WTC11 (cell line): Measurements from ENCODE around the gene C3orf49.

ENCODE experiments used
- ATF2 ChIP-seq: sonication (generic); formaldehyde crosslinking; IDR thresholded peaks from 2 replicates; pipeline ENCODE4 v1.8.1; 2022; ENCODE audit warnings: low read depth, missing genetic modification reagents, borderline replicate concordance
- CREB1 ChIP-seq: sonication (generic); formaldehyde crosslinking; IDR thresholded peaks from 2 replicates; pipeline ENCODE4 v1.8.0; 2023; ENCODE audit warnings: mild to moderate bottlenecking, missing genetic modification reagents
- CTCF ChIP-seq: fragments of 200-600 bp; IDR thresholded peaks from 2 replicates; pipeline ENCODE4 v1.8.0; 2022; ENCODE audit warnings: antibody characterized with exemption
- E2F1 ChIP-seq: sonication (generic); formaldehyde crosslinking; IDR thresholded peaks from 2 replicates; pipeline ENCODE4 v1.8.0; 2022; ENCODE audit warnings: mild to moderate bottlenecking, missing genetic modification reagents
- MAX ChIP-seq: sonication (generic); formaldehyde crosslinking; IDR thresholded peaks from 2 replicates; pipeline ENCODE4 v1.8.0; 2022; ENCODE audit warnings: mild to moderate bottlenecking, missing genetic modification reagents
- NR2C2 ChIP-seq: sonication (generic); formaldehyde crosslinking; IDR thresholded peaks from 2 replicates; pipeline ENCODE4 v1.8.0; 2022; ENCODE audit warnings: mild to moderate bottlenecking, missing genetic modification reagents
- SP1 ChIP-seq: sonication (generic); formaldehyde crosslinking; conservative IDR thresholded peaks from 2 replicates; pipeline ENCODE4 v1.8.1; 2022; ENCODE audit warnings: missing genetic modification reagents
- TP53 ChIP-seq: sonication (generic); formaldehyde crosslinking; IDR thresholded peaks from 2 replicates; pipeline ENCODE4 v1.8.1; 2023; ENCODE audit warnings: mild to moderate bottlenecking, missing genetic modification reagents
- USF1 ChIP-seq: sonication (generic); formaldehyde crosslinking; IDR thresholded peaks from 2 replicates; pipeline ENCODE4 v1.8.0; 2022; ENCODE audit warnings: mild to moderate bottlenecking, missing genetic modification reagents
- ZNF281 ChIP-seq: sonication (generic); formaldehyde crosslinking; IDR thresholded peaks from 2 replicates; pipeline ENCODE4 v1.8.0; 2023; ENCODE audit warnings: mild to moderate bottlenecking, missing genetic modification reagents
- ZNF512 ChIP-seq: sonication (generic); formaldehyde crosslinking; IDR thresholded peaks from 2 replicates; pipeline ENCODE4 v1.8.1; 2022; ENCODE audit warnings: missing genetic modification reagents, borderline replicate concordance

- TF ChIP-seq CTCF (no peak), ZNF512 (CRISPR knock-in tag) (no peak), CREB1 (no peak), MAX (CRISPR knock-in tag) (no peak), USF1 (CRISPR knock-in tag) (no peak), ATF2 (CRISPR knock-in tag) (no peak), ZNF281 (no peak), E2F1 (CRISPR knock-in tag) (no peak), SP1 (CRISPR knock-in tag) (no peak), NR2C2 (CRISPR knock-in tag) (no peak), TP53 (CRISPR knock-in tag) (no peak)
These were observed 58.8 kb downstream of the C3orf49 start for GRCh38 chr3:63877737-63878393.
